SK-N-SH (cell line): ENCODE results near the gene PRM1. TPM values are rescaled to one million over a fixed set of nuclear protein-coding genes. Genes with fewer than 3 reads are reported as not detected.

Source experiments
- CTCF ChIA-PET: fragments of 300-600, 350-600 bp; formaldehyde crosslinking; extraction: SDS; loops from one replicate; lab custom pipeline; 2021; lab: Yijun Ruan, JAX
- POLR2A ChIA-PET: fragments of 350-600 bp; sonication (Branson Sonifier 250); formaldehyde crosslinking; extraction: SDS; loops from one replicate; lab custom pipeline; 2020; ENCODE audit warnings: antibody characterized with exemption, inconsistent platforms; lab: Yijun Ruan, JAX
- DNase-seq: peaks from one replicate; pipeline ENCODE4 v3.0.0; 2012
- H2AFZ ChIP-seq: fragments of 200-600 bp; sonication (generic); 2 replicates; pipeline ENCODE4 v1.8.1; 2016; ENCODE audit warnings: antibody characterized with exemption, mild to moderate bottlenecking, low read depth
- H3F3A ChIP-seq: fragments of 200-600 bp; sonication (generic); replicated peaks from 2 replicates; pipeline ENCODE3; 2016; ENCODE audit warnings: antibody characterized with exemption, mild to moderate bottlenecking; ENCODE audit not compliant: insufficient read depth
- H3K27ac ChIP-seq, 2 experiments: fragments of 200-500 bp in 1 of 2; fragments of 200-600 bp in 1 of 2; sonication (Bioruptor generic) in 1 of 2; sonication (generic), shearing (Covaris generic) in 1 of 2; 2 replicates each; pipeline versions ENCODE4 v1.5.1 to v1.6.1; 2014 to 2016; ENCODE audit warnings: low read depth in 2 of 2, inconsistent platforms in 1 of 2, low read length in 1 of 2, mild to moderate bottlenecking in 1 of 2, mixed read lengths in 1 of 2
- H3K27me3 ChIP-seq: fragments of 200-600 bp; sonication (generic), shearing (Covaris generic); 2 replicates; pipeline ENCODE4 v1.6.1; 2016; ENCODE audit warnings: mixed run types; ENCODE audit not compliant: insufficient read depth
- H3K36me3 ChIP-seq, 2 experiments: fragments of 200-500 bp in 1 of 2; fragments of 200-600 bp in 1 of 2; sonication (Bioruptor generic) in 1 of 2; sonication (generic) in 1 of 2; replicated peaks in 1 of 2; 2 replicates each; pipeline versions ENCODE3 to v1.5.1; 2014 to 2016; ENCODE audit warnings: low read length in 1 of 2, mild to moderate bottlenecking in 1 of 2; ENCODE audit not compliant: insufficient read depth in 2 of 2, control insufficient read depth in 1 of 2
- H3K4me1 ChIP-seq, 2 experiments: fragments of 200-500 bp in 1 of 2; fragments of 200-600 bp in 1 of 2; sonication (Bioruptor generic) in 1 of 2; sonication (generic), shearing (Covaris generic) in 1 of 2; 2 replicates each; pipeline versions ENCODE4 v1.5.1 to v1.6.1; 2014 to 2016; ENCODE audit warnings: low read depth in 1 of 2, low read length in 1 of 2, mixed run types in 1 of 2; ENCODE audit not compliant: insufficient read depth in 2 of 2, control insufficient read depth in 1 of 2
- H3K4me2 ChIP-seq: fragments of 200-600 bp; sonication (generic), shearing (Covaris generic); 2 replicates; pipeline ENCODE4 v1.6.1; 2017; ENCODE audit warnings: mixed run types
- H3K4me3 ChIP-seq, 2 experiments: fragments of 200-500 bp in 1 of 2; fragments of 200-600 bp in 1 of 2; sonication (Bioruptor generic) in 1 of 2; sonication (generic), shearing (Covaris generic) in 1 of 2; 2 replicates each; pipeline versions ENCODE4 v1.5.1 to v1.8.1; 2014 to 2016; ENCODE audit warnings: low read depth in 2 of 2, inconsistent platforms in 1 of 2, low read length in 1 of 2, mild to moderate bottlenecking in 1 of 2, mixed read lengths in 1 of 2, moderate library complexity in 1 of 2
- H3K79me2 ChIP-seq: fragments of 200-600 bp; sonication (generic); 2 replicates; pipeline ENCODE4 v1.8.1; 2017; ENCODE audit warnings: mild to moderate bottlenecking; ENCODE audit not compliant: insufficient read depth
- H3K9ac ChIP-seq: fragments of 200-600 bp; sonication (generic); 2 replicates; pipeline ENCODE4 v1.6.1; 2017; ENCODE audit warnings: mixed run types
- H3K9me2 ChIP-seq: fragments of 200-600 bp; sonication (generic); 2 replicates; pipeline ENCODE4 v1.6.1; 2017; ENCODE audit warnings: mixed run types
- H3K9me3 ChIP-seq: fragments of 200-600 bp; sonication (generic); 2 replicates; pipeline ENCODE4 v1.6.1; 2017; ENCODE audit warnings: mixed run types, mild to moderate bottlenecking, moderate library complexity
- H4K20me1 ChIP-seq: fragments of 200-600 bp; sonication (generic); 2 replicates; pipeline ENCODE4 v1.6.1; 2017; ENCODE audit warnings: mild to moderate bottlenecking, mixed run types; ENCODE audit not compliant: insufficient read depth
- CHD2 ChIP-seq: fragments of 150-350 bp; IDR thresholded peaks from 2 replicates; pipeline ENCODE4 v1.6.1; 2018; ENCODE audit warnings: low read length; ENCODE audit not compliant: partially characterized antibody
- EZH2phosphoT487 ChIP-seq: fragments of 200-600 bp; sonication (generic); IDR thresholded peaks from 2 replicates; pipeline ENCODE4 v1.6.1; 2017; ENCODE audit warnings: low read depth, mixed run types, mild to moderate bottlenecking, antibody characterized with exemption, moderate library complexity, borderline replicate concordance
- FOSL2 ChIP-seq: IDR thresholded peaks from 2 replicates; pipeline ENCODE4 v1.4.0; 2012; ENCODE audit warnings: low read depth, mild to moderate bottlenecking, moderate library complexity, borderline replicate concordance
- FOXJ3 ChIP-seq: sonication (generic); formaldehyde crosslinking; IDR thresholded peaks from 2 replicates; pipeline ENCODE4 v1.5.1; 2020; ENCODE audit warnings: mild to moderate bottlenecking, missing genetic modification reagents
- FOXM1 ChIP-seq: IDR thresholded peaks from 2 replicates; pipeline ENCODE4 v1.4.0; 2012; ENCODE audit warnings: low read depth, mild to moderate bottlenecking
- GABPA ChIP-seq: IDR thresholded peaks from 2 replicates; pipeline ENCODE4 v1.4.0; 2012; ENCODE audit warnings: low read depth, mild to moderate bottlenecking
- JUND ChIP-seq: IDR thresholded peaks from 2 replicates; pipeline ENCODE4 v1.4.0; 2012
- MEF2A ChIP-seq: IDR thresholded peaks from 2 replicates; pipeline ENCODE4 v1.4.0; 2012; ENCODE audit warnings: low read depth, borderline replicate concordance
- MXI1 ChIP-seq: IDR thresholded peaks from 2 replicates; pipeline ENCODE4 v1.6.1; 2012; ENCODE audit warnings: mild to moderate bottlenecking, low read depth, low read length, improper control_type of control experiment
- NFIC ChIP-seq: IDR thresholded peaks from 2 replicates; pipeline ENCODE4 v1.4.0; 2012; ENCODE audit warnings: borderline replicate concordance
- NRF1 ChIP-seq: IDR thresholded peaks from 2 replicates; pipeline ENCODE4 v1.6.1; 2012; ENCODE audit warnings: low read depth, mild to moderate bottlenecking, low read length
- POLR2AphosphoS5 ChIP-seq: IDR thresholded peaks from 2 replicates; pipeline ENCODE4 v1.6.1; 2012; ENCODE audit warnings: low read depth, low read length
- RAD21 ChIP-seq: IDR thresholded peaks from 2 replicates; pipeline ENCODE4 v1.6.1; 2012; ENCODE audit warnings: mild to moderate bottlenecking, low read length
- RFX5 ChIP-seq: IDR thresholded peaks from 2 replicates; pipeline ENCODE4 v1.6.1; 2012; ENCODE audit warnings: mild to moderate bottlenecking, improper control_type of control experiment, low read length
- SMC3 ChIP-seq: IDR thresholded peaks from 2 replicates; pipeline ENCODE4 v1.6.1; 2012; ENCODE audit warnings: low read depth, low read length, improper control_type of control experiment
- TAF1 ChIP-seq: IDR thresholded peaks from 2 replicates; pipeline ENCODE4 v1.6.1; 2012; ENCODE audit warnings: low read depth, mild to moderate bottlenecking, low read length, moderate library complexity, borderline replicate concordance
- TCF12 ChIP-seq: IDR thresholded peaks from 2 replicates; pipeline ENCODE4 v1.4.0; 2012
- YY1 ChIP-seq: IDR thresholded peaks from 2 replicates; pipeline ENCODE4 v1.4.0; 2012; ENCODE audit warnings: low read depth, mild to moderate bottlenecking
- WGBS: methylation state at CpG from one replicate; pipeline ENCODE4 v1.1.6; 2017; ENCODE audit warnings: low lambda C conversion rate; 5-methylcytosine and 5-hydroxymethylcytosine counted together
- polyA plus RNA-seq, 3 experiments: library from polyadenylated mRNA; depleted of rRNA; stranded (reverse); fragments of >200 nt; gene quantifications; 2 replicates each; pipeline ENCODE4 v1.2.3, GENCODE V29; 2012
- TF ChIP-seq, protein P1 (sequence below): fragments of 200-600 bp; sonication (generic); IDR thresholded peaks from 2 replicates; pipeline ENCODE4 v1.6.1; 2017; ENCODE audit warnings: antibody characterized with exemption, mild to moderate bottlenecking, moderate library complexity
- TF ChIP-seq, protein P2 (sequence below): IDR thresholded peaks from 2 replicates; pipeline ENCODE4 v1.4.0; 2012; ENCODE audit warnings: low read depth
- TF ChIP-seq, protein P3 (sequence below): IDR thresholded peaks from 2 replicates; pipeline ENCODE4; 2012
- TF ChIP-seq, protein P4 (sequence below): fragments of 150-350 bp; IDR thresholded peaks from 2 replicates; pipeline ENCODE4 v1.6.1; 2017; ENCODE audit warnings: antibody characterized with exemption, low read length, low read depth, borderline replicate concordance

Gene PRM1
- polyA plus RNA-seq, 1 of the 3 experiments (the other 2 are of a cell fraction), result not detected

DNA sequence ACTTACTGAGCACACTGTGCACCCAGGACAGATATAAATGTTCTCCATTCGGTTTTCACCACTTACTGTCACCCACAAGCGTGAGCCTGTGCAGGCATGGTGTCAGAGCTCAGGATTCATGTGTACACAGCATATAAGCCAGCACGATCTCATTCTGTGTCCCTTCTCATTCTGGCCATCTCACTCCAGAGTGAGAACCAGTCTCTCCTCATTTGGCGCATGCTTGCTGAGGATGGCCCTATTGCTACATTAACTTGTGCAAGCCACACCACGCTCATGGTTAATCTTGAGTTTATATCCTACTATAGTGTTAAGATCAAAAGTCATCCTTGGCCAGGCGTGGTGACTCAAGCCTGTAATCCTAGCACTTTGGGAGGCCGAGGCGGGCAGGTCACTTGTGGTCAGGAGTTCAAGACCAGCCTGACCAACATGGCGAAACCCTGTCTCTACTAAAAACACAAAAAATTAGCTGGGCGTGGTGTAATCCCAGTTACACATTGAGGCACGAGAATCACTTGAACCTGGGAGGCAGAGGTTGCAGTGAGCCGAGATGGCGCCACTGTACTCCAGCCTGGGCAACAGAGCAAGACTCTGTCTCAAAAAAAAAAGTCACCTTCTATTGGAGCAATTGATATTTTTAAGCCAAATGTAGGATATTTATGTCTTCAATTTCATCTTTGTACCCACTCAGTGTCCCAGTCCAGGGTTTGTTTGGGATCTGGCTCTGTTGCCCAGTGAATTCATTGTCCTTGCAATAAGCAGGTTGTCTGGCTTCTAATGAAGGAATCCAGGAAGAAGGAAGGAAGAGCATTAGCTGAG lies 46.0 kb downstream of the PRM1 start:
- Histone ChIP-seq H2AFZ (no peak overlapping the region), H3K36me3 (no peaks in the 10 kb centered on the region), H3K4me1 (peaks cover 0 to under 1% of the 10 kb centered on the region in 2 experiments; a peak in 1 of 4 replicates), H3K4me3 (no peak overlapping the region), H3K9ac (no peak overlapping the region), H3K27me3 (no peaks in the 10 kb centered on the region), H4K20me1 (no peaks in the 10 kb centered on the region), H3K27ac (no peak overlapping the region)
- POLR2A ChIA-PET, result no interaction called here
- CTCF ChIA-PET, result interaction anchor here (1.5 kb wide), 1 partner anchor 20 kb away, joined by 6 read pairs; the partner anchor contains the start of gene SOCS1
- no peak for TF ChIP-seq TAF1
- TF ChIP-seq, protein P1, sequence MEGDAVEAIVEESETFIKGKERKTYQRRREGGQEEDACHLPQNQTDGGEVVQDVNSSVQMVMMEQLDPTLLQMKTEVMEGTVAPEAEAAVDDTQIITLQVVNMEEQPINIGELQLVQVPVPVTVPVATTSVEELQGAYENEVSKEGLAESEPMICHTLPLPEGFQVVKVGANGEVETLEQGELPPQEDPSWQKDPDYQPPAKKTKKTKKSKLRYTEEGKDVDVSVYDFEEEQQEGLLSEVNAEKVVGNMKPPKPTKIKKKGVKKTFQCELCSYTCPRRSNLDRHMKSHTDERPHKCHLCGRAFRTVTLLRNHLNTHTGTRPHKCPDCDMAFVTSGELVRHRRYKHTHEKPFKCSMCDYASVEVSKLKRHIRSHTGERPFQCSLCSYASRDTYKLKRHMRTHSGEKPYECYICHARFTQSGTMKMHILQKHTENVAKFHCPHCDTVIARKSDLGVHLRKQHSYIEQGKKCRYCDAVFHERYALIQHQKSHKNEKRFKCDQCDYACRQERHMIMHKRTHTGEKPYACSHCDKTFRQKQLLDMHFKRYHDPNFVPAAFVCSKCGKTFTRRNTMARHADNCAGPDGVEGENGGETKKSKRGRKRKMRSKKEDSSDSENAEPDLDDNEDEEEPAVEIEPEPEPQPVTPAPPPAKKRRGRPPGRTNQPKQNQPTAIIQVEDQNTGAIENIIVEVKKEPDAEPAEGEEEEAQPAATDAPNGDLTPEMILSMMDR, result no peak
- no peak for TF ChIP-seq EZH2phosphoT487
- TF ChIP-seq JUND, result no peak
- no peak for TF ChIP-seq YY1
- no peak for TF ChIP-seq TCF12
- TF ChIP-seq, protein P2, sequence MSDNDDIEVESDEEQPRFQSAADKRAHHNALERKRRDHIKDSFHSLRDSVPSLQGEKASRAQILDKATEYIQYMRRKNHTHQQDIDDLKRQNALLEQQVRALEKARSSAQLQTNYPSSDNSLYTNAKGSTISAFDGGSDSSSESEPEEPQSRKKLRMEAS, result no peak
- TF ChIP-seq GABPA, result no peak
- no peak for TF ChIP-seq FOSL2
- TF ChIP-seq POLR2AphosphoS5, result no peak
- TF ChIP-seq FOXJ3, result no peak
- TF ChIP-seq CHD2, result no peak
- TF ChIP-seq FOXM1, result no peak
- TF ChIP-seq MXI1, result no peak
- TF ChIP-seq SMC3, result no peak
- TF ChIP-seq NFIC, result no peak
- TF ChIP-seq, all 33 proteins: peak for 0
- WGBS, result 94% methylated on average over 13 of the region's 13 CpGs
- DNase-seq, result no peak
- Histone ChIP-seq H3K4me2 (no peak overlapping the region), H3K9me3 (no peaks in the 10 kb centered on the region), H3F3A (no peaks in the 10 kb centered on the region), H3K9me2 (no peaks in the 10 kb centered on the region), H3K79me2 (no peaks in the 10 kb centered on the region)

DNA sequence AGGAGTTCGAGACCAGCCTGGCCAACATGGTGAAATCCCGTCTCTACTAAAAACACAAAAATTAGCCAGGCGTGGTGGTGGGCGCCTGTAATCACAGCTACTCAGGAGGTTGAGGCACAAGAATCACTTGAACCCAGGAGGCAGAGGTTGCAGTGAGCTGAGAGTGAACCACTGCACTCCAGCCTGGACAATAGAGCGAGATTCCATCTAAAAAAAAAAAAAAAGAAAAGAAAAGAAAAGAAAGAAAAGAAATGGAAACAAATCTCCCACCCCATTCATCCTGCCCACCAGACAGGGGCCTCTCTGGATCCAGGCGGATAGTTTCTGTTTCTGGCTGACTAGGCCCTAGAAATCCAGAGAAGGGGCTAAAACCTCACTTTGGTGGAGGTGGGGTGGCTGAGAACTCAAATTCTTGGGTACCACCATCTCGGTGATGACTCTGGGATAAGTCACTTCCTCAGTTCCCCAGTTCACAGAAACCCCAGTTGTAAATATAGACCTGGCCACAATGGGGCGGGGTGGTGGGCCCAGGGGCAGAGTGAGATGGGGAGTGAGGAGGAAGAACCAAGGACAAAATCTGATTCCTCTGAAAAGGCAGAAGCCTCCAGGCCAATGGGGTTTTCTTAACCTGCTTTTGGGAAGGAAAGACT lies 47.3 kb downstream of the PRM1 start:
- no peak for DNase-seq
- H3K9me2 ChIP-seq, result no peaks in the 10 kb centered on the region
- H3K4me2 ChIP-seq, result no peak overlapping the region
- H3K36me3 ChIP-seq, result no peaks in the 10 kb centered on the region
- H3K27me3 ChIP-seq, result no peaks in the 10 kb centered on the region
- no peaks in the 10 kb centered on the region for H3K9me3 ChIP-seq
- ChIA-PET CTCF (interaction anchor here (1.5 kb wide), 1 partner anchor 21 kb away, joined by 8 read pairs; the partner anchor contains the start of gene SOCS1), POLR2A (no interaction called here)
- H4K20me1 ChIP-seq, result no peaks in the 10 kb centered on the region
- no peaks in the 10 kb centered on the region for H3F3A ChIP-seq
- WGBS, result 86% methylated on average over 8 of the region's 8 CpGs
- no peak overlapping the region for H3K9ac ChIP-seq
- no peaks in the 10 kb centered on the region for H3K79me2 ChIP-seq
- no peak overlapping the region for H3K4me3 ChIP-seq
- no peak overlapping the region for H2AFZ ChIP-seq
- no peak overlapping the region for H3K27ac ChIP-seq
- H3K4me1 ChIP-seq, result peaks cover 0 to 4% of the 10 kb centered on the region in 2 experiments; a peak in 1 of 4 replicates
- TF ChIP-seq NRF1 (no peak), MEF2A (no peak), RAD21 (no peak), RFX5 (no peak), SMC3 (no peak), FOXJ3 (no peak)
- TF ChIP-seq, protein P3, sequence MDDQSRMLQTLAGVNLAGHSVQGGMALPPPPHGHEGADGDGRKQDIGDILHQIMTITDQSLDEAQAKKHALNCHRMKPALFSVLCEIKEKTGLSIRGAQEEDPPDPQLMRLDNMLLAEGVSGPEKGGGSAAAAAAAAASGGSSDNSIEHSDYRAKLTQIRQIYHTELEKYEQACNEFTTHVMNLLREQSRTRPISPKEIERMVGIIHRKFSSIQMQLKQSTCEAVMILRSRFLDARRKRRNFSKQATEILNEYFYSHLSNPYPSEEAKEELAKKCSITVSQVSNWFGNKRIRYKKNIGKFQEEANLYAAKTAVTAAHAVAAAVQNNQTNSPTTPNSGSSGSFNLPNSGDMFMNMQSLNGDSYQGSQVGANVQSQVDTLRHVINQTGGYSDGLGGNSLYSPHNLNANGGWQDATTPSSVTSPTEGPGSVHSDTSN, result no peak
- TF ChIP-seq, protein P4, sequence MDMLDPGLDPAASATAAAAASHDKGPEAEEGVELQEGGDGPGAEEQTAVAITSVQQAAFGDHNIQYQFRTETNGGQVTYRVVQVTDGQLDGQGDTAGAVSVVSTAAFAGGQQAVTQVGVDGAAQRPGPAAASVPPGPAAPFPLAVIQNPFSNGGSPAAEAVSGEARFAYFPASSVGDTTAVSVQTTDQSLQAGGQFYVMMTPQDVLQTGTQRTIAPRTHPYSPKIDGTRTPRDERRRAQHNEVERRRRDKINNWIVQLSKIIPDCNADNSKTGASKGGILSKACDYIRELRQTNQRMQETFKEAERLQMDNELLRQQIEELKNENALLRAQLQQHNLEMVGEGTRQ, result no peak
